Airway epithelial cell (primary cell): ENCODE results near the gene SAGE1. TPM values are rescaled to one million over a fixed set of nuclear protein-coding genes. Genes with fewer than 3 reads are reported as not detected.

Experiments
- total RNA-seq: library from RNA; depleted of rRNA; stranded (reverse); fragments of >200 nt; gene quantifications from 2 replicates; pipeline ENCODE4 v1.2.3, GENCODE V29; 2015

SAGE1 gene, protein sequence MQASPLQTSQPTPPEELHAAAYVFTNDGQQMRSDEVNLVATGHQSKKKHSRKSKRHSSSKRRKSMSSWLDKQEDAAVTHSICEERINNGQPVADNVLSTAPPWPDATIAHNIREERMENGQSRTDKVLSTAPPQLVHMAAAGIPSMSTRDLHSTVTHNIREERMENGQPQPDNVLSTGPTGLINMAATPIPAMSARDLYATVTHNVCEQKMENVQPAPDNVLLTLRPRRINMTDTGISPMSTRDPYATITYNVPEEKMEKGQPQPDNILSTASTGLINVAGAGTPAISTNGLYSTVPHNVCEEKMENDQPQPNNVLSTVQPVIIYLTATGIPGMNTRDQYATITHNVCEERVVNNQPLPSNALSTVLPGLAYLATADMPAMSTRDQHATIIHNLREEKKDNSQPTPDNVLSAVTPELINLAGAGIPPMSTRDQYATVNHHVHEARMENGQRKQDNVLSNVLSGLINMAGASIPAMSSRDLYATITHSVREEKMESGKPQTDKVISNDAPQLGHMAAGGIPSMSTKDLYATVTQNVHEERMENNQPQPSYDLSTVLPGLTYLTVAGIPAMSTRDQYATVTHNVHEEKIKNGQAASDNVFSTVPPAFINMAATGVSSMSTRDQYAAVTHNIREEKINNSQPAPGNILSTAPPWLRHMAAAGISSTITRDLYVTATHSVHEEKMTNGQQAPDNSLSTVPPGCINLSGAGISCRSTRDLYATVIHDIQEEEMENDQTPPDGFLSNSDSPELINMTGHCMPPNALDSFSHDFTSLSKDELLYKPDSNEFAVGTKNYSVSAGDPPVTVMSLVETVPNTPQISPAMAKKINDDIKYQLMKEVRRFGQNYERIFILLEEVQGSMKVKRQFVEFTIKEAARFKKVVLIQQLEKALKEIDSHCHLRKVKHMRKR
- total RNA-seq: not detected in 2 replicates

GRCh38 chrX:135893294-135893817 lies at the start of gene SAGE1, which contains the start of gene CT45A10:
Gene SAGE1 (plus strand): TSS chrX:135893716. CDS start chrX:135896243, 2,527 bp downstream.
Gene CT45A10 (minus strand): TSS chrX:135893444. CDS start chrX:135885344, 8,100 bp downstream.

GRCh38 chrX:135854438-135854837 lies 39.1 kb upstream of the SAGE1 start, which contains the start of gene CT45A8:
Gene CT45A8 (minus strand): TSS chrX:135854538. CDS start chrX:135850783, 3,755 bp downstream.

GRCh38 chrX:135871712-135872111 lies 21.8 kb upstream of the SAGE1 start, which contains the start of gene CT45A9:
Gene CT45A9 (minus strand): TSS chrX:135871812. CDS start chrX:135868061, 3,751 bp downstream.

Other genes starting within 250 kb of the SAGE1 start
- gene CT45A1, start 180.1 kb upstream of the SAGE1 start, total RNA-seq: not detected in 2 replicates
- gene CT45A3, start 125.5 kb upstream of the SAGE1 start, total RNA-seq: not detected in 2 replicates
- gene CT45A5, start 108.2 kb upstream of the SAGE1 start, total RNA-seq: not detected in 2 replicates
- not detected in 2 replicates for gene CT45A6, start 90.9 kb upstream of the SAGE1 start, total RNA-seq
- gene CT45A2, start 73.7 kb upstream of the SAGE1 start, total RNA-seq: not detected in 2 replicates
- gene CT45A7, start 56.4 kb upstream of the SAGE1 start, total RNA-seq: not detected in 2 replicates
- not detected in 2 replicates for gene CT45A8, start 39.2 kb upstream of the SAGE1 start, total RNA-seq
- gene CT45A9, start 21.9 kb upstream of the SAGE1 start, total RNA-seq: not detected in 2 replicates
- gene CT45A10, start 272 bp upstream of the SAGE1 start, total RNA-seq: not detected in 2 replicates
- 10.9 and 16.3 TPM in 2 replicates for gene MMGT1, start 80.3 kb downstream of the SAGE1 start, total RNA-seq
- 12.0 and 15.2 TPM in 2 replicates for gene SLC9A6, start 91.7 kb downstream of the SAGE1 start, total RNA-seq